SK-N-SH (cell line): ENCODE results near the gene FGF5. TPM values are rescaled to one million over a fixed set of nuclear protein-coding genes. Genes with fewer than 3 reads are reported as not detected.

ENCODE experiments used
- CTCF ChIA-PET: fragments of 300-600, 350-600 bp; formaldehyde crosslinking; extraction: SDS; loops from one replicate; lab custom pipeline; 2021; lab: Yijun Ruan, JAX
- POLR2A ChIA-PET: fragments of 350-600 bp; sonication (Branson Sonifier 250); formaldehyde crosslinking; extraction: SDS; loops from one replicate; lab custom pipeline; 2020; ENCODE audit warnings: antibody characterized with exemption, inconsistent platforms; lab: Yijun Ruan, JAX
- DNase-seq: peaks from one replicate; pipeline ENCODE4 v3.0.0; 2012
- H2AFZ ChIP-seq: fragments of 200-600 bp; sonication (generic); 2 replicates; pipeline ENCODE4 v1.8.1; 2016; ENCODE audit warnings: antibody characterized with exemption, mild to moderate bottlenecking, low read depth
- H3F3A ChIP-seq: fragments of 200-600 bp; sonication (generic); replicated peaks from 2 replicates; pipeline ENCODE3; 2016; ENCODE audit warnings: antibody characterized with exemption, mild to moderate bottlenecking; ENCODE audit not compliant: insufficient read depth
- H3K27ac ChIP-seq, 2 experiments: fragments of 200-500 bp in 1 of 2; fragments of 200-600 bp in 1 of 2; sonication (Bioruptor generic) in 1 of 2; sonication (generic), shearing (Covaris generic) in 1 of 2; 2 replicates each; pipeline versions ENCODE4 v1.5.1 to v1.6.1; 2014 to 2016; ENCODE audit warnings: low read depth in 2 of 2, inconsistent platforms in 1 of 2, low read length in 1 of 2, mild to moderate bottlenecking in 1 of 2, mixed read lengths in 1 of 2
- H3K27me3 ChIP-seq: fragments of 200-600 bp; sonication (generic), shearing (Covaris generic); 2 replicates; pipeline ENCODE4 v1.6.1; 2016; ENCODE audit warnings: mixed run types; ENCODE audit not compliant: insufficient read depth
- H3K36me3 ChIP-seq, 2 experiments: fragments of 200-500 bp in 1 of 2; fragments of 200-600 bp in 1 of 2; sonication (Bioruptor generic) in 1 of 2; sonication (generic) in 1 of 2; replicated peaks in 1 of 2; 2 replicates each; pipeline versions ENCODE3 to v1.5.1; 2014 to 2016; ENCODE audit warnings: low read length in 1 of 2, mild to moderate bottlenecking in 1 of 2; ENCODE audit not compliant: insufficient read depth in 2 of 2, control insufficient read depth in 1 of 2
- H3K4me1 ChIP-seq, 2 experiments: fragments of 200-500 bp in 1 of 2; fragments of 200-600 bp in 1 of 2; sonication (Bioruptor generic) in 1 of 2; sonication (generic), shearing (Covaris generic) in 1 of 2; 2 replicates each; pipeline versions ENCODE4 v1.5.1 to v1.6.1; 2014 to 2016; ENCODE audit warnings: low read depth in 1 of 2, low read length in 1 of 2, mixed run types in 1 of 2; ENCODE audit not compliant: insufficient read depth in 2 of 2, control insufficient read depth in 1 of 2
- H3K4me2 ChIP-seq: fragments of 200-600 bp; sonication (generic), shearing (Covaris generic); 2 replicates; pipeline ENCODE4 v1.6.1; 2017; ENCODE audit warnings: mixed run types
- H3K4me3 ChIP-seq, 2 experiments: fragments of 200-500 bp in 1 of 2; fragments of 200-600 bp in 1 of 2; sonication (Bioruptor generic) in 1 of 2; sonication (generic), shearing (Covaris generic) in 1 of 2; 2 replicates each; pipeline versions ENCODE4 v1.5.1 to v1.8.1; 2014 to 2016; ENCODE audit warnings: low read depth in 2 of 2, inconsistent platforms in 1 of 2, low read length in 1 of 2, mild to moderate bottlenecking in 1 of 2, mixed read lengths in 1 of 2, moderate library complexity in 1 of 2
- H3K79me2 ChIP-seq: fragments of 200-600 bp; sonication (generic); 2 replicates; pipeline ENCODE4 v1.8.1; 2017; ENCODE audit warnings: mild to moderate bottlenecking; ENCODE audit not compliant: insufficient read depth
- H3K9ac ChIP-seq: fragments of 200-600 bp; sonication (generic); 2 replicates; pipeline ENCODE4 v1.6.1; 2017; ENCODE audit warnings: mixed run types
- H3K9me2 ChIP-seq: fragments of 200-600 bp; sonication (generic); 2 replicates; pipeline ENCODE4 v1.6.1; 2017; ENCODE audit warnings: mixed run types
- H3K9me3 ChIP-seq: fragments of 200-600 bp; sonication (generic); 2 replicates; pipeline ENCODE4 v1.6.1; 2017; ENCODE audit warnings: mixed run types, mild to moderate bottlenecking, moderate library complexity
- H4K20me1 ChIP-seq: fragments of 200-600 bp; sonication (generic); 2 replicates; pipeline ENCODE4 v1.6.1; 2017; ENCODE audit warnings: mild to moderate bottlenecking, mixed run types; ENCODE audit not compliant: insufficient read depth
- CHD2 ChIP-seq: fragments of 150-350 bp; IDR thresholded peaks from 2 replicates; pipeline ENCODE4 v1.6.1; 2018; ENCODE audit warnings: low read length; ENCODE audit not compliant: partially characterized antibody
- ELF1 ChIP-seq: IDR thresholded peaks from 2 replicates; pipeline ENCODE4 v1.4.0; 2012
- GABPA ChIP-seq: IDR thresholded peaks from 2 replicates; pipeline ENCODE4 v1.4.0; 2012; ENCODE audit warnings: low read depth, mild to moderate bottlenecking
- GATA2 ChIP-seq: sonication (generic); formaldehyde crosslinking; IDR thresholded peaks from 2 replicates; pipeline ENCODE4 v1.5.0; 2020; ENCODE audit warnings: mild to moderate bottlenecking, missing genetic modification reagents
- IRF3 ChIP-seq: fragments of 150-350 bp; IDR thresholded peaks from 2 replicates; pipeline ENCODE4 v1.6.1; 2016; ENCODE audit warnings: mild to moderate bottlenecking, low read depth, low read length
- MAX ChIP-seq: IDR thresholded peaks from 2 replicates; pipeline ENCODE4 v1.4.0; 2012; ENCODE audit warnings: low read depth
- MEF2A ChIP-seq: IDR thresholded peaks from 2 replicates; pipeline ENCODE4 v1.4.0; 2012; ENCODE audit warnings: low read depth, borderline replicate concordance
- NFIC ChIP-seq: IDR thresholded peaks from 2 replicates; pipeline ENCODE4 v1.4.0; 2012; ENCODE audit warnings: borderline replicate concordance
- NRF1 ChIP-seq: IDR thresholded peaks from 2 replicates; pipeline ENCODE4 v1.6.1; 2012; ENCODE audit warnings: low read depth, mild to moderate bottlenecking, low read length
- PBX3 ChIP-seq: IDR thresholded peaks from 2 replicates; pipeline ENCODE4; 2012
- POLR2AphosphoS5 ChIP-seq: IDR thresholded peaks from 2 replicates; pipeline ENCODE4 v1.6.1; 2012; ENCODE audit warnings: low read depth, low read length
- RAD21 ChIP-seq: IDR thresholded peaks from 2 replicates; pipeline ENCODE4 v1.6.1; 2012; ENCODE audit warnings: mild to moderate bottlenecking, low read length
- RFX5 ChIP-seq: IDR thresholded peaks from 2 replicates; pipeline ENCODE4 v1.6.1; 2012; ENCODE audit warnings: mild to moderate bottlenecking, improper control_type of control experiment, low read length
- SMC3 ChIP-seq: IDR thresholded peaks from 2 replicates; pipeline ENCODE4 v1.6.1; 2012; ENCODE audit warnings: low read depth, low read length, improper control_type of control experiment
- WGBS: methylation state at CpG from one replicate; pipeline ENCODE4 v1.1.6; 2017; ENCODE audit warnings: low lambda C conversion rate; 5-methylcytosine and 5-hydroxymethylcytosine counted together
- polyA plus RNA-seq, 3 experiments: library from polyadenylated mRNA; depleted of rRNA; stranded (reverse); fragments of >200 nt; gene quantifications; 2 replicates each; pipeline ENCODE4 v1.2.3, GENCODE V29; 2012
- TF ChIP-seq, protein P1 (sequence below): IDR thresholded peaks from 2 replicates; pipeline ENCODE4 v1.6.1; 2012; ENCODE audit warnings: mild to moderate bottlenecking, low read depth, low read length, moderate library complexity

FGF5 gene
- polyA plus RNA-seq, 1 of the 3 experiments (the other 2 are of a cell fraction) = 17.7 TPM

DNA sequence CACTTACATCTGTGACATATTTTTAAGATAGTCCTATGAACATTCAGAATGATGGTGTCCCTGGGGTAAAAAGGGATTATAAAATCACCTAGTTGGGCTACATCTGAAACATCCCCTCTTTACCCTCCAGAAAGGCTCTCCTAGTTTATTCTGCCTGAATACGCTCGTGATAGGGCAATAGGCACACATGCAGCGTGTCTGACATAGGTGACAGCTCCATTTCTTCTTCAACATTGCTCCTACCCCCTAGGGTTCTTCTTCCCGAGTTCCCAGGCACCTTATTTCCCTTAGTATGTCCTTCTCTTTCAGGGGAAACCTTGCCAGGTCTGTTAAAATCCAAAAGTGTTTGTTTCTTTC, 42.0 kb downstream of the FGF5 start:
- CTCF ChIA-PET = interaction anchor here (0.8 to 1.4 kb wide), 2 partner anchors 28 to 56 kb away, joined by 3 read pairs; no protein-coding TSS in a partner anchor
- H3F3A ChIP-seq = peaks cover 71% of the 10 kb centered on the region
- H3K9ac ChIP-seq = peak overlapping the region; percentile 63
- 65% methylated on average over 4 of the region's 4 CpGs for WGBS
- DNase-seq = no peak
- H3K4me2 ChIP-seq = peak overlapping the region; percentile 68
- H3K9me2 ChIP-seq = no peaks in the 10 kb centered on the region
- TF ChIP-seq IRF3 = no peak
- no peak for TF ChIP-seq GABPA
- TF ChIP-seq POLR2AphosphoS5 = no peak
- no peak for TF ChIP-seq MAX
- no peak for TF ChIP-seq MEF2A
- TF ChIP-seq GATA2 (CRISPR knock-in tag) = no peak
- no peak for TF ChIP-seq NFIC
- no peak for TF ChIP-seq PBX3
- TF ChIP-seq CHD2 = no peak
- TF ChIP-seq SMC3 = no peak
- TF ChIP-seq ELF1 = no peak
- no peak for TF ChIP-seq NRF1
- no peak for TF ChIP-seq RFX5
- TF ChIP-seq RAD21 = no peak
- TF ChIP-seq, protein P1, sequence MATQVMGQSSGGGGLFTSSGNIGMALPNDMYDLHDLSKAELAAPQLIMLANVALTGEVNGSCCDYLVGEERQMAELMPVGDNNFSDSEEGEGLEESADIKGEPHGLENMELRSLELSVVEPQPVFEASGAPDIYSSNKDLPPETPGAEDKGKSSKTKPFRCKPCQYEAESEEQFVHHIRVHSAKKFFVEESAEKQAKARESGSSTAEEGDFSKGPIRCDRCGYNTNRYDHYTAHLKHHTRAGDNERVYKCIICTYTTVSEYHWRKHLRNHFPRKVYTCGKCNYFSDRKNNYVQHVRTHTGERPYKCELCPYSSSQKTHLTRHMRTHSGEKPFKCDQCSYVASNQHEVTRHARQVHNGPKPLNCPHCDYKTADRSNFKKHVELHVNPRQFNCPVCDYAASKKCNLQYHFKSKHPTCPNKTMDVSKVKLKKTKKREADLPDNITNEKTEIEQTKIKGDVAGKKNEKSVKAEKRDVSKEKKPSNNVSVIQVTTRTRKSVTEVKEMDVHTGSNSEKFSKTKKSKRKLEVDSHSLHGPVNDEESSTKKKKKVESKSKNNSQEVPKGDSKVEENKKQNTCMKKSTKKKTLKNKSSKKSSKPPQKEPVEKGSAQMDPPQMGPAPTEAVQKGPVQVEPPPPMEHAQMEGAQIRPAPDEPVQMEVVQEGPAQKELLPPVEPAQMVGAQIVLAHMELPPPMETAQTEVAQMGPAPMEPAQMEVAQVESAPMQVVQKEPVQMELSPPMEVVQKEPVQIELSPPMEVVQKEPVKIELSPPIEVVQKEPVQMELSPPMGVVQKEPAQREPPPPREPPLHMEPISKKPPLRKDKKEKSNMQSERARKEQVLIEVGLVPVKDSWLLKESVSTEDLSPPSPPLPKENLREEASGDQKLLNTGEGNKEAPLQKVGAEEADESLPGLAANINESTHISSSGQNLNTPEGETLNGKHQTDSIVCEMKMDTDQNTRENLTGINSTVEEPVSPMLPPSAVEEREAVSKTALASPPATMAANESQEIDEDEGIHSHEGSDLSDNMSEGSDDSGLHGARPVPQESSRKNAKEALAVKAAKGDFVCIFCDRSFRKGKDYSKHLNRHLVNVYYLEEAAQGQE = no peak
- POLR2A ChIA-PET = no interaction called here
- peaks cover 8% of the 10 kb centered on the region; the same call in 1 of the 2 replicates for H3K79me2 ChIP-seq
- H3K4me1 ChIP-seq = peaks cover 5 to 35% of the 10 kb centered on the region in 2 experiments
- H3K4me3 ChIP-seq = peak overlapping the region in 1 of 2 experiments; percentile 27; a peak in 1 of 4 replicates
- no peaks in the 10 kb centered on the region for H3K27me3 ChIP-seq
- H4K20me1 ChIP-seq = no peaks in the 10 kb centered on the region
- no peaks in the 10 kb centered on the region for H3K36me3 ChIP-seq
- no peak overlapping the region for H2AFZ ChIP-seq
- no peaks in the 10 kb centered on the region for H3K9me3 ChIP-seq
- peak overlapping the region; percentile 72 to 98 for H3K27ac ChIP-seq
